ENCODE results near the gene ZMYND15.

ZMYND15 gene

GRCh38 chr17:4728124-4728523 is 11.5 kb upstream of the ZMYND15 start:
- no peak overlapping the region for H3K4me3 ChIP-seq (ENCODE audit: low read depth, low read length)
- H3K36me3 ChIP-seq = no peaks in the 10 kb centered on the region
- H3K4me1 ChIP-seq = no peaks in the 10 kb centered on the region
- H3K27me3 ChIP-seq = no peaks in the 10 kb centered on the region
- no peak for DNase-seq
- no peaks in the 10 kb centered on the region for H3K9me3 ChIP-seq
- TF ChIP-seq, protein P1, sequence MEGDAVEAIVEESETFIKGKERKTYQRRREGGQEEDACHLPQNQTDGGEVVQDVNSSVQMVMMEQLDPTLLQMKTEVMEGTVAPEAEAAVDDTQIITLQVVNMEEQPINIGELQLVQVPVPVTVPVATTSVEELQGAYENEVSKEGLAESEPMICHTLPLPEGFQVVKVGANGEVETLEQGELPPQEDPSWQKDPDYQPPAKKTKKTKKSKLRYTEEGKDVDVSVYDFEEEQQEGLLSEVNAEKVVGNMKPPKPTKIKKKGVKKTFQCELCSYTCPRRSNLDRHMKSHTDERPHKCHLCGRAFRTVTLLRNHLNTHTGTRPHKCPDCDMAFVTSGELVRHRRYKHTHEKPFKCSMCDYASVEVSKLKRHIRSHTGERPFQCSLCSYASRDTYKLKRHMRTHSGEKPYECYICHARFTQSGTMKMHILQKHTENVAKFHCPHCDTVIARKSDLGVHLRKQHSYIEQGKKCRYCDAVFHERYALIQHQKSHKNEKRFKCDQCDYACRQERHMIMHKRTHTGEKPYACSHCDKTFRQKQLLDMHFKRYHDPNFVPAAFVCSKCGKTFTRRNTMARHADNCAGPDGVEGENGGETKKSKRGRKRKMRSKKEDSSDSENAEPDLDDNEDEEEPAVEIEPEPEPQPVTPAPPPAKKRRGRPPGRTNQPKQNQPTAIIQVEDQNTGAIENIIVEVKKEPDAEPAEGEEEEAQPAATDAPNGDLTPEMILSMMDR (IDR thresholded peaks at IDR 0.05; ENCODE audit: low read depth, low read length) = no peak

GRCh38 chr17:4733073-4733531 is 6.5 kb upstream of the ZMYND15 start:
- Histone ChIP-seq H3K4me1 (no peaks in the 10 kb centered on the region), H3K36me3 (no peaks in the 10 kb centered on the region), H3K9me3 (no peaks in the 10 kb centered on the region), H3K4me3 (ENCODE audit: low read depth, low read length) (no peak overlapping the region), H3K27me3 (peaks cover 5% of the 10 kb centered on the region)
- TF ChIP-seq, protein P1 (IDR thresholded peaks at IDR 0.05; ENCODE audit: low read depth, low read length) = no peak
- DNase-seq = no peak

GRCh38 chr17:4734857-4735475 is 4.7 kb upstream of the ZMYND15 start:
- Histone ChIP-seq H3K9me3 (no peaks in the 10 kb centered on the region), H3K27me3 (peaks cover 23% of the 10 kb centered on the region), H3K4me3 (ENCODE audit: low read depth, low read length) (no peak overlapping the region), H3K4me1 (no peaks in the 10 kb centered on the region), H3K36me3 (no peaks in the 10 kb centered on the region)
- no peak for DNase-seq
- TF ChIP-seq, protein P1 (IDR thresholded peaks at IDR 0.05; ENCODE audit: low read depth, low read length) = no peak

- DNase-seq = no peak
- H3K4me3 ChIP-seq (ENCODE audit: low read depth, low read length) = no peak overlapping the region
- H3K27me3 ChIP-seq = peaks cover 33% of the 10 kb centered on the region
- H3K9me3 ChIP-seq = no peaks in the 10 kb centered on the region
- no peaks in the 10 kb centered on the region for H3K36me3 ChIP-seq
- no peaks in the 10 kb centered on the region for H3K4me1 ChIP-seq
- TF ChIP-seq, protein P1 (IDR thresholded peaks at IDR 0.05; ENCODE audit: low read depth, low read length) = no peak
These were observed 3.6 kb upstream of the ZMYND15 start for GRCh38 chr17:4735876-4736651.

DNA sequence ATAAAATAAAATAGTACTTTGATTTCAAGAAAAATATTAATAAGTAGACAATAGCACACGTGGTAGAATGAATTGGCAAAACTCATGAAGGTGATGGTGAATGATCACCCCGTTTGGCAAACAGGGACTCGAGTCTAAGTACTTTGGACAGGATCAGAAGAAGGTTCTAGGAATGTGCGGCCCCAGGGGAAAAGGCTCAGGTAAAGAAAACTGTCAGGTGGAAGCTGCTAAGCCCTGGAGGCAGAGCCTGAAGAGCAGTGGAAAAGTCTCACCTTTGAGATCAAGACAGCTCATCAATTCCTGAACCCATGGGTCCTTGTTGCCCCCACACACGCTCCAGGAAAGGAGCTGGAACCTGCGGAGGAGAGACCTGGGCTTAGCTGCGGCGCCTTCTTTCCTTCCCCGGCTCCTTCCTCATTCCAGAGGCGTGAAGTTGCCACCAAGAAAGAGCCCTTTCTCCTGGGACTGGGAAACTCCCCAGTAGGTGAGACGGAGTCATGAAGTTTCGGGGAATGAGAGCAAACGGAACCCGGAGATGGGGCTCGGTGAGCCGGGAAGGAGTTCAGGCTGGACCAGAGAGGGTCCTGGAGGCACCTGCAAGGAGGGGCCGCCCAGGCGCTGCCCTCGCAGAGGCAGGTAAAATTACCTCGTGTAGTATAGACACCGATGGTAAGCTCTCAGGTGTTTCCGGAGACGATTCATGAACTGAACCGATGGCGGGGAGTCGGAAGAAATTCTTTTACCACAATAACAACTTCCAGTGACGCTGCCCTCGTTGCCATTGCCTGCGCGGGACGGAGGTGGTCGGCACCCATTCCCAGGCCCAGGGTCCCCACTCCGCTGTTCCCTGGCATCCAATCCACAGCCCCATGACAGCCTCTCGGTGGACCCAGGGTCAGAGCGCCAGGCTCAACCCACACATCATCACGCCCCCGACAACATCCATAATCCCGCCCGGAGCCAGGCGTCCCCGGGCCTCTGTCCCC is 1.2 kb upstream of the ZMYND15 start:
- no peak overlapping the region for H3K4me3 ChIP-seq (ENCODE audit: low read depth, low read length)
- H3K9me3 ChIP-seq = no peaks in the 10 kb centered on the region
- peaks cover 33% of the 10 kb centered on the region for H3K27me3 ChIP-seq
- no peaks in the 10 kb centered on the region for H3K36me3 ChIP-seq
- H3K4me1 ChIP-seq = no peaks in the 10 kb centered on the region
- TF ChIP-seq, protein P1 (IDR thresholded peaks at IDR 0.05; ENCODE audit: low read depth, low read length) = no peak
- no peak for DNase-seq

All from BE2C (cell line).